Activated CD4-positive, alpha-beta memory T cell treated with anti-CD3 and anti-CD28 coated beads for 36 hours (primary cell): ENCODE measurements around the gene BIN2. TPM values are rescaled to one million over a fixed set of nuclear protein-coding genes. Genes with fewer than 3 reads are reported as not detected.
"Not testable (repeated sequence)": the region's sequence is repeated elsewhere in the genome, so short reads cannot be mapped to it uniquely, and the experiment has no call there.

Experiments
- CTCF ChIA-PET: fragments of 350-600 bp; sonication (Branson Sonifier 250); formaldehyde crosslinking; loops from one replicate; lab custom pipeline; 2021; ENCODE audit warnings: antibody characterized with exemption, inconsistent platforms; lab: Charles Lee
- POLR2A ChIA-PET: fragments of 350-600 bp; sonication (Branson Sonifier 250); formaldehyde crosslinking; loops from one replicate; lab custom pipeline; 2021; ENCODE audit warnings: antibody characterized with exemption; lab: Charles Lee
- DNase-seq: peaks from one replicate; pipeline ENCODE4 v3.0.0-alpha.2; 2020
- H3K27ac Mint-ChIP-seq: one replicate; pipeline ENCODE4 v1.8.0; 2021; ENCODE audit warnings: mixed read lengths
- H3K27me3 Mint-ChIP-seq: one replicate; pipeline ENCODE4 v1.8.0; 2021; ENCODE audit warnings: mixed read lengths
- H3K36me3 Mint-ChIP-seq: one replicate; pipeline ENCODE4 v1.8.0; 2021; ENCODE audit warnings: mixed read lengths
- H3K4me1 Mint-ChIP-seq: one replicate; pipeline ENCODE4 v1.8.0; 2021; ENCODE audit warnings: low read depth, mixed read lengths
- H3K4me3 Mint-ChIP-seq: one replicate; pipeline ENCODE4 v1.8.0; 2021; ENCODE audit warnings: mild to moderate bottlenecking, mixed read lengths
- H3K9me3 Mint-ChIP-seq: one replicate; pipeline ENCODE4 v1.8.0; 2021; ENCODE audit warnings: mixed read lengths
- intact Hi-C: fragments of 100-400 bp; cut with micrococcal nuclease; formaldehyde crosslinking; loops from one replicate; pipeline ENCODE4 v1.15.1; 2023
- total RNA-seq, 2 experiments: library from RNA; stranded (reverse); gene quantifications; one replicate each; pipeline ENCODE4 v1.2.3, GENCODE V29; 2021

BIN2 gene
- total RNA-seq, 2 experiments from 2014 or later, result 59.1 to 64.6 TPM

DNA sequence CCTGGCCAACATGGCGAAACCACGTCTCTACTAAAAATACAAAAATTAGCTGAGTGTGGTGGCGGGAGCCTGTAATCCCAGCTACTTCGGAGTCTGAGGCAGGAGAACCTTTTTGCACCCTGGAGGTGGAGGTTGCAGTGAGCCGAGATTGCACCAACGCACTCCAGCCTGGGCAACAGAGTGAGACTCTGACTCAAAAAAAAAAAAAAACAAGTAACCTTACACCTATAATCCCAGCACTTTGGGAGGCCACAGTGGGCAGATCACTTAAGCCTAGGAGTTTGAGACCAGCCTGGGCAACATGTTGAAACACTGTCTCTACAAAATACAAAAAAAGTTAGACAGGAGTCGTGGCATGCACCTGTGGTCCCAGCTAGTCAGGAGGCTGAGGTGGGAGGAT is 51.2 kb downstream of the BIN2 start:
- DNase-seq, POLR2A ChIA-PET, H3K27ac Mint-ChIP-seq, H3K36me3 Mint-ChIP-seq, H3K27me3 Mint-ChIP-seq, H3K9me3 Mint-ChIP-seq, intact Hi-C loops, H3K4me3 Mint-ChIP-seq, CTCF ChIA-PET: not testable (repeated sequence)
- H3K4me1 Mint-ChIP-seq, result peaks cover 18% of the 10 kb centered on the region

DNA sequence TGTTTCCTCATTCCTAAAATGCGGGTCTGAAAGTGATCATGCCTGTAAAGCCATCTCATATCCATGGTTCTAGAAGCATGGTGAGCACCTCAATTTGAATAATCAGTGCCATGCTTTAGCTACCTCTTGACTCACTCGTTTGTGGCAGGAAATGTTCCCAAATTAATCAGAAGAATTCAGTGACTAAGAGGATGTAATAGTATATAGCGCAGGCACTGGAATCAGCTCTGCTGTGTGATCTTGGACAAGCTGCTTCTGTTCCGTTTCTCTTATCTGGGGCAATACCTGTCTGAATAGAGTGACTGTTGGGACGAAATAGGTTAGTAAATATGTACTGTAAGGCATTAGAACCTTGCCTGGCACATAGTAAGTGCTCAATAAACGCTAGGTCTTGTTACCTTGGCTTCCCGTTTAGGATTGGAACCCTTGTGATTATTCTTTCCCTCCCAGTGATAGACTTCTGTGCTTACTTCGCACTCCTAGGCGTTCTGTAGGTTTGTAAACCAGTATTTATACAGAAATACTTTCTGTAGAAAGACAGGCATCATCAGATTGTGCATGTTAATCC is 52.9 kb downstream of the BIN2 start:
- Mint-ChIP-seq H3K36me3 (no peaks in the 10 kb centered on the region), H3K4me3 (peak overlapping the region; percentile 78), H3K4me1 (peaks cover 18% of the 10 kb centered on the region), H3K9me3 (no peaks in the 10 kb centered on the region), H3K27me3 (peaks cover 10% of the 10 kb centered on the region), H3K27ac (no peak overlapping the region)
- ChIA-PET CTCF (interaction anchor here (0.9 to 6.2 kb wide), 5 partner anchors 9 to 70 kb away, joined by 4 to 118 read pairs (median 6); partner anchors contain the start of genes DAZAP2 and POU6F1), POLR2A (interaction anchor here (0.6 to 1.4 kb wide), 5 partner anchors 8 to 507 kb away, joined by 3 to 4 read pairs (median 3); partner anchors contain the start of genes ATF1 and POU6F1)
- intact Hi-C loops, result loop anchor here (2.0 kb wide), 1 partner anchor 52 kb away; no protein-coding TSS in a partner anchor
- DNase-seq, result no peak

GRCh38 chr12:51270067-51270950 is 53.7 kb downstream of the BIN2 start, which contains the start of gene SMAGP:
TSS of gene SMAGP (minus strand) at chr12:51270415. CDS start at chr12:51269278, 1,137 bp downstream.
- peak within 1 kb of the TSS; percentile 78 for H3K4me3 Mint-ChIP-seq
- H3K9me3 Mint-ChIP-seq, result no peaks in the 10 kb centered on the region
- H3K36me3 Mint-ChIP-seq, result no peaks in the 10 kb centered on the region
- intact Hi-C loops, result loop anchor here (2.0 kb wide), 1 partner anchor 52 kb away; no protein-coding TSS in a partner anchor
- peaks cover 21% of the 10 kb centered on the region for H3K4me1 Mint-ChIP-seq
- POLR2A ChIA-PET, result interaction anchor here (1.1 to 1.4 kb wide), 4 partner anchors 8 to 52 kb away, joined by 3 to 4 read pairs (median 4); partner anchors contain the start of gene POU6F1
- no peak within 1 kb of the TSS for H3K27ac Mint-ChIP-seq
- peak; percentile 56 for DNase-seq
- H3K27me3 Mint-ChIP-seq, result peaks cover 10% of the 10 kb centered on the region
- CTCF ChIA-PET, result interaction anchor here (0.9 to 6.2 kb wide), 8 partner anchors 8 to 91 kb away, joined by 3 to 118 read pairs (median 4); partner anchors contain the start of genes DAZAP2 and POU6F1

DNA sequence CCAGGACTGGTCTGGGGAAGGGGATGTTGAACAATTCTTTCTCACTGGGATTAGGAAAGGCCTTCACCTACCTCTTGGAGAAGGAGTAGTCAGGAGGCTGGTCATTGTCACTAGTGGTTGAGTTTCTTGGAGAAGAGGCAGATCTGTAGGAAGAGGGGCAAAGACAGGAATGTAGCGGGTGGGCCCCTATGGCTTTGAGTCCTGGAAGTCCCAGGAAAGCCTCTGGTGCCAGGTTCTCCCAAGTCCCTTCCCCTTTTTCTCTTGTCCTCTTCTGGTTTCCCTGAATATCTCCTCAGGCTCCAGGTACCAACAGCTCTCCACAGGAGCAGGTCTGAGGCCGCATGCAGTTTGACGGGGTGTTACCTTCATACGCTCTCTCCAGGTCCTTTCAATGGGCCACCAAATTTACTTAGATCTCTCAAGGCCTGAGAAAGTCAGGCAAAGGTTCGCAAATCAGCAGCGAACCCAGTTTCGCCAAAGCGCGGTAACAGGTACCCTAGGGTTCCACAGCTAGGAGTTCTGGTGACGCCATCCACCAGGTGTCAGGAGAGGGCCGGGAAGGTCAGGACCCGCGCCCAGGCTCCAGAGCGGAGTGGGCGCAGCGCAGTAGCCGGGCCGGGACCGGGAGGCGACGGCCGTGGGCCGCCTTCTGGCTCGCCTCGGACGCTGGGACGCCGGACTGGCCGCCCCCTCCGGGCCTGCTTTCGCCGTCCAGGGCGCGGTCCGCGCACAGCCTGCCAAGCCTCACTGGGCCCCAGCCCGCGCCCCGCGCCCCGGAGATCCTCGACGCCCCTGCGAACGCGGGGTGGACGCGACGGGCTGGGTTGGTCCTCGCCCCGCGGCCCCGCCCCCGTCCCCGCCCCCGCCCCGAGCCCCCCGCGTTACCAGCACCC is 54.6 kb downstream of the BIN2 start:
- peaks cover 27% of the 10 kb centered on the region for H3K4me1 Mint-ChIP-seq
- H3K27me3 Mint-ChIP-seq, result peaks cover 10% of the 10 kb centered on the region

DNA sequence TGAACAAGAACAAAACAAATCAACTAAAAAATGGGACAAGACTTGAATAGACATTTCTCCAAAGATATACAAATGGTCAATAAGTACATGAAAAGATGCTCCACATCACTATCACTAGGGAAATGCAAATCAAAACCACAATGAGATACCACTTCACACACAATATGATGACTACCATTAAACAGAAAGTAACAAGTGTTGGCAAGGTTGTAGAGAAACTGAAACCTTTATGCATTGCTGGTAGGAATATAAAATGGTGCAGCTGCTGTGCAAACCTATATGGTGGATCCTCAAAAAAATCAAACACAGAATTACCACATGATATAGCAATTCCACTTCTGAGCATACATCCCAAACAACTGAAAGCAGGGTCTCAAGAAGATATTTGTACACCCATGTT is 59.0 kb downstream of the BIN2 start:
- intact Hi-C loops, result loop anchor here (10.0 kb wide), 1 partner anchor 270 kb away; no protein-coding TSS in a partner anchor
- CTCF ChIA-PET, result no interaction called here

More for the DNA sequence above, 54.6 kb downstream of the BIN2 start:
- Mint-ChIP-seq H3K4me3 (peak overlapping the region; percentile 60), H3K36me3 (no peaks in the 10 kb centered on the region), H3K27ac (no peak overlapping the region), H3K9me3 (no peaks in the 10 kb centered on the region)
- ChIA-PET POLR2A (interaction anchor here (0.8 kb wide), 1 partner anchor 72 kb away, joined by 4 read pairs; no protein-coding TSS in a partner anchor), CTCF (interaction anchor here (0.6 to 6.2 kb wide), 10 partner anchors 8 to 128 kb away, joined by 3 to 118 read pairs (median 4); partner anchors contain the start of gene DAZAP2)
- intact Hi-C loops, result loop anchor here (1.0 to 10.0 kb wide), 3 partner anchors 53 to 265 kb away; no protein-coding TSS in a partner anchor
- DNase-seq, result peak; percentile 76

GRCh38 chr12:51264297-51264696 is 59.7 kb downstream of the BIN2 start:
- Mint-ChIP-seq H3K36me3 (no peaks in the 10 kb centered on the region), H3K9me3 (no peaks in the 10 kb centered on the region), H3K27me3 (no peaks in the 10 kb centered on the region), H3K4me1 (peaks cover 23% of the 10 kb centered on the region), H3K4me3 (no peak overlapping the region), H3K27ac (no peak overlapping the region)
- no peak for DNase-seq
- POLR2A ChIA-PET, result interaction anchor here (0.7 kb wide), 1 partner anchor 37 kb away, joined by 3 read pairs; no protein-coding TSS in a partner anchor
- intact Hi-C loops, result loop anchor here (10.0 kb wide), 1 partner anchor 271 kb away; no protein-coding TSS in a partner anchor
- CTCF ChIA-PET, result interaction anchor here (4.2 kb wide), 1 partner anchor 77 kb away, joined by 42 read pairs; no protein-coding TSS in a partner anchor

More for the DNA sequence above, 59.0 kb downstream of the BIN2 start:
- DNase-seq, result no peak
- H3K4me1 Mint-ChIP-seq, result peaks cover 25% of the 10 kb centered on the region
- H3K27ac Mint-ChIP-seq, result no peak overlapping the region
- POLR2A ChIA-PET, result interaction anchor here (0.7 kb wide), 1 partner anchor 36 kb away, joined by 3 read pairs; no protein-coding TSS in a partner anchor
- no peak overlapping the region for H3K4me3 Mint-ChIP-seq
- no peaks in the 10 kb centered on the region for H3K27me3 Mint-ChIP-seq
- no peaks in the 10 kb centered on the region for H3K36me3 Mint-ChIP-seq
- no peaks in the 10 kb centered on the region for H3K9me3 Mint-ChIP-seq

GRCh38 chr12:51263341-51263740 is 60.6 kb downstream of the BIN2 start:
- CTCF ChIA-PET, result interaction anchor here (0.9 to 4.2 kb wide), 5 partner anchors 10 to 78 kb away, joined by 3 to 42 read pairs (median 7); no protein-coding TSS in a partner anchor
- Mint-ChIP-seq H3K27ac (no peak overlapping the region), H3K36me3 (no peaks in the 10 kb centered on the region), H3K4me1 (peaks cover 18% of the 10 kb centered on the region), H3K9me3 (no peaks in the 10 kb centered on the region), H3K27me3 (no peaks in the 10 kb centered on the region), H3K4me3 (no peak overlapping the region)
- POLR2A ChIA-PET, result interaction anchor here (0.7 to 1.3 kb wide), 2 partner anchors 8 to 29 kb away, joined by 3 read pairs; no protein-coding TSS in a partner anchor
- no peak for DNase-seq
- intact Hi-C loops, result loop anchor here (10.0 kb wide), 1 partner anchor 271 kb away; no protein-coding TSS in a partner anchor

- H3K27me3 Mint-ChIP-seq, result no peaks in the 10 kb centered on the region
- no peaks in the 10 kb centered on the region for H3K36me3 Mint-ChIP-seq
- no peak overlapping the region for H3K27ac Mint-ChIP-seq
- H3K4me1 Mint-ChIP-seq, result peaks cover 18% of the 10 kb centered on the region
- intact Hi-C loops, result loop anchor here (10.0 kb wide), 1 partner anchor 272 kb away; no protein-coding TSS in a partner anchor
- POLR2A ChIA-PET, result interaction anchor here (0.7 to 1.3 kb wide), 2 partner anchors 8 to 29 kb away, joined by 3 read pairs; no protein-coding TSS in a partner anchor
- H3K9me3 Mint-ChIP-seq, result no peaks in the 10 kb centered on the region
- CTCF ChIA-PET, result interaction anchor here (0.9 to 4.2 kb wide), 7 partner anchors 8 to 87 kb away, joined by 3 to 42 read pairs (median 7); no protein-coding TSS in a partner anchor
- DNase-seq, result peak; percentile 57
- H3K4me3 Mint-ChIP-seq, result no peak overlapping the region
Observed at GRCh38 chr12:51262758-51263177, 61.2 kb downstream of the BIN2 start.

DNA sequence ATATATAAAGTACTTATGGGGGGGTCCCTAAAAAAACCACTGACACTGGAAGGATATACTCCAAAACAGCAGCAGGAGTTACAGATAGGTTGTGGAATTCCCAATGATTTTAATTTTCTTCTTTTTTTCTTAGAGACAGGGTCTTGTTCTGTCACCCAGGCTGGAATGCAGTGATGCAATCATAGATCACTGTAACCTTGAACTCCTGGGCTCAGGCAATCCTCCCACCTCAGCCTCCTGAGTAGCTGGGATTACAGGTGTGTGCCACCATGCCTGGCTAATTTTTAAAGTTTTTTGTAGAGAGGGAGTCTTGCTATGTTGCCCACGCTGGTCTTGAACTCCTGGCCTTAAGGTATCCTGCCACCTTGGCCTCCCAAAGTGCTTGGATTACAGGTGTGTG is 64.4 kb downstream of the BIN2 start:
- DNase-seq, result not testable (repeated sequence)

DNA sequence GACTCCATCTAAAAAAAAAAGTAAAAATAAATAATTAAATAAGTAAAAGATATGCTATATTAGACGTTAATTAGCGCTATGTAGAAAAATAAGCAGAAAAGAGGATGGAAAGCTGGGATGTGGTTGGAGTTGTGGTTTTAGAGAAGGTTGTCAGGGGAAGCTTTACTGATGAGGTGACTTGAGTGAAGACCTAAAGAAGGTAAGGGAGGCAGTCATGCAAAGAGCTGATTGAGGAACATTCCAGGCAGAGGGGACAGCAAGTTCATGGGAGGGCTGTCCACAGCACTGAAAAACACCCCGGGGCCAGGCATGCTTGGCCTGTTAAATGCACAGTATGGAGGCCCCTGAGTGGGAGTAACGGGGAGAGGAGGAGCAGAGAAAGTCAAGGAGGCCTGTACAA is 69.4 kb downstream of the BIN2 start:
- H3K27ac Mint-ChIP-seq, result no peak overlapping the region
- no peaks in the 10 kb centered on the region for H3K36me3 Mint-ChIP-seq
- H3K4me1 Mint-ChIP-seq, result no peaks in the 10 kb centered on the region
- H3K9me3 Mint-ChIP-seq, result no peaks in the 10 kb centered on the region
- ChIA-PET POLR2A (no interaction called here), CTCF (interaction anchor here (0.8 kb wide), 1 partner anchor 11 kb away, joined by 3 read pairs; no protein-coding TSS in a partner anchor)
- intact Hi-C loops, result no loop called here
- DNase-seq, result no peak
- no peak overlapping the region for H3K4me3 Mint-ChIP-seq
- H3K27me3 Mint-ChIP-seq, result no peaks in the 10 kb centered on the region

More for the DNA sequence above, 64.4 kb downstream of the BIN2 start:
- CTCF ChIA-PET, result interaction anchor here (0.7 to 1.4 kb wide), 2 partner anchors 16 to 81 kb away, joined by 3 to 4 read pairs; no protein-coding TSS in a partner anchor
- H3K4me1 Mint-ChIP-seq, H3K27ac Mint-ChIP-seq, H3K9me3 Mint-ChIP-seq, H3K27me3 Mint-ChIP-seq, intact Hi-C loops, POLR2A ChIA-PET, H3K36me3 Mint-ChIP-seq, H3K4me3 Mint-ChIP-seq: not testable (repeated sequence)
